ENCODE measurements around the gene CHST2. TPM values are rescaled to one million over a fixed set of nuclear protein-coding genes. Genes with fewer than 3 reads are reported as not detected.

CHST2 gene
- total RNA-seq, 1 donor from 2014 or later: 17.3 TPM

GRCh38 chr3:143166376-143166775, 46.8 kb downstream of the CHST2 start:
- DNase-seq (ENCODE audit: low spot score): no peak

GRCh38 chr3:143167969-143168854, 48.6 kb downstream of the CHST2 start:
- DNase-seq (ENCODE audit: low spot score): no peak

- DNase-seq (ENCODE audit: low spot score): no peak
Measured at GRCh38 chr3:143168855-143169192, 49.3 kb downstream of the CHST2 start.

GRCh38 chr3:143170074-143170473, 50.5 kb downstream of the CHST2 start:
- no peak for DNase-seq (ENCODE audit: low spot score)

- peak; percentile 64 for DNase-seq (ENCODE audit: low spot score)
Measured at GRCh38 chr3:143170676-143171075, 51.1 kb downstream of the CHST2 start.

GRCh38 chr3:143171141-143171980, 51.8 kb downstream of the CHST2 start:
- peak; percentile 87 for DNase-seq (ENCODE audit: low spot score)

- DNase-seq (ENCODE audit: low spot score): no peak
Measured at GRCh38 chr3:143172062-143172794, 52.7 kb downstream of the CHST2 start.

- DNase-seq (ENCODE audit: low spot score): no peak
Measured at GRCh38 chr3:143172795-143173145, 53.2 kb downstream of the CHST2 start.

- no peak for DNase-seq (ENCODE audit: low spot score)
Measured at GRCh38 chr3:143173242-143173641, 53.7 kb downstream of the CHST2 start.

Other genes with a start within 250 kb of the CHST2 start
- gene PCOLCE2, start 230.7 kb upstream of the CHST2 start, total RNA-seq (ENCODE audit: insufficient read depth, low replicate concordance): 16.1 TPM
- 7.9 TPM for gene PAQR9, start 156.1 kb upstream of the CHST2 start, total RNA-seq (ENCODE audit: insufficient read depth, low replicate concordance)
- 53.2 TPM for gene U2SURP, start 118.2 kb upstream of the CHST2 start, total RNA-seq (ENCODE audit: insufficient read depth, low replicate concordance)

Measured in umbilical cord (tissue), 2 donors.